Stimulated activated CD4-positive, alpha-beta T cell treated with anti-CD3 and anti-CD28 coated beads, TNF-alpha, amount 100 ng/mL, for 24 hours (primary cell): ENCODE data around the gene FES.
A peak's percentile ranks its signal among the peaks of the same experiment; 100 is the strongest.

Experiments used
- DNase-seq, 3 experiments: peaks; one replicate each; pipeline ENCODE4 v3.0.0-alpha.2; 2020; ENCODE audit warnings: low read depth in 3 of 3

FES gene

DNA sequence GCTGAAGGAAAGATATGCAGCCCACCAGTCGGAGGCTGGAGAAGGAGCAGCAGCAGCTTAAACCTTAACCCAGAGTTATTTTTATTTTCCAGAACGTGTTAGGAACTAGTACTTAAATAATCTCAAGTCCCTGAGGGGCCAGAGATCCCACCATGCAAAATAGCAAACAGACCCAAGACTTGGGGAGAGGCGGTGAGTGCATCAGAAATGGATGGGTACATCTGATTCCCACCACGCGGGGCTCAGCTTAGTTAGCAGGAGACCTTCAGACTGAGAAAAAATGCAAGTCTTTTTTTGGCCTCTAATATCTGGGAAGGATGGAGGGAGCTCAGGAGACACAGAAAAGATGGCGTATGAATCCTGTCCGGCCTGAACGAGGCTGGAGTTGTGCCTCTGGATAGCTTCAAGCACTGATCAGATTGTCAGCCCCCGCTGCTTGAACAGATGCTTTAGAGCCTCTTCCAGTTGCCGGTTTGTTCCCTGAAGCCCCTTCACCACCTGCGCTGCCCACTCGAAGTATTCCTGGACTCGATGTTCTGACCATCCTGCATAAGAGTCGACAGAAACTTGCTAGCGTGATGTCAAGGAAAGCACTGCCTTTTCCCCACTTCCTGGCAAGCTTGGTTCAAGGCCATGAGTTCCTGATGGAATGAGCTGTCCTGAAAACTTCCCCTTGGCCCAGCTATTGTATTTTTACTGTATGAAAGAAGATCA lies 46.7 kb downstream of the FES start:
- no peak for DNase-seq

DNA sequence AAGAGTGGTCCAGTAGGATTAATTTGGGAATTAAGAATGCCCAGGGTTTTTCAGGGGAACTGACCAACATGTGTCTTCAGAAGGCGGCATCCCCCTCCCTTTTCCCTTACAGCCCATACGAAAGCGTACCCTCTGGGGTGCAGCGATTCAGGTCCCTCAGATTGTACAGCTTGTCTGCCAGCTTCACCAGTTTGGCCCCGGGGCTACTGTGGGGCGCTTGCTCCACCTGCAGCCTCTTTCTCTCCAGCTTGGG lies 47.2 kb downstream of the FES start:
- no peak for DNase-seq

DNA sequence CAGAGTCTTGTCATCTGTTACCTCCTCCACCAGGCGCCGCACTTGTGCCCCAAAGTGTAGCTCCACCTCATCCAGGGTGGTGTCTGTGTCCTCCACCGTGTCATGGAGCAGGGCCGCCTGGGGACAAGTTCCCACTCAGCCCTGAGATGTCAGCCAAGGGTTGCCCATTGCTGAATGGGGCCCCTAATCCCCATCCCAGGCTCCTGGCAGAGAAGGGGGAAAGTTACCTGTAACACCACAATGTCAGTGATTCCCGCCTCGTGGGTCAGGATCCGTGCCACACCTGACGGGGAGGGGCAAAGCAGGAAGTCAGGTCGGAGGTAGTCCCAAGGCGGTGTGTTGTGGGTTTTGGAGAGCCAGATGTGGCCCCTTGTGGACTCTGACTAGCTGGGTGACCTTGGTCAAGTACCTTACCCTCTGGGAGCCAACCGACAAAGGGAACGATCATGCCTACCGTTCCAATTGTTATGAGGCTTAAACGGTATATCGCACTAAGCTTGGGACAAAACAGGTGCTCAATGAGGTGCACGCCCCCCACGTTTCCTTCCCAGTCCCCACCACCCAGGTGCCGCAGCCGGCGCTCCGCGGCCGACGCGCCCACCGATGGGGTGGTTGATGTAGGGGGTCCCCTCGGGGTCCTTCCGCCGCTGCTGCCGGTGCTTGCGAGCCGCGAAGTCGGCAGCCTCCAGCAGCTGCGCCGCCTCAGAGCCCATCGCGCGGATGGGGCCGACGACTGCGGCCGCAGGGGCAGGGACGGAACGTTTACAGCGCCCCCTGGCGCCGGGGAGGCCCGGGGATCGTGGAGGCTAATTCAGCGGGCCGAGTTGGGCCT lies 47.7 kb downstream of the FES start, which contains the start of gene HDDC3:
TSS of gene HDDC3 (minus strand) at position 722 of the 832 bp plus-strand sequence. CDS start at position 713, 9 bp downstream.
- DNase-seq: peak; percentile 85 to 90 (median 87)

DNA sequence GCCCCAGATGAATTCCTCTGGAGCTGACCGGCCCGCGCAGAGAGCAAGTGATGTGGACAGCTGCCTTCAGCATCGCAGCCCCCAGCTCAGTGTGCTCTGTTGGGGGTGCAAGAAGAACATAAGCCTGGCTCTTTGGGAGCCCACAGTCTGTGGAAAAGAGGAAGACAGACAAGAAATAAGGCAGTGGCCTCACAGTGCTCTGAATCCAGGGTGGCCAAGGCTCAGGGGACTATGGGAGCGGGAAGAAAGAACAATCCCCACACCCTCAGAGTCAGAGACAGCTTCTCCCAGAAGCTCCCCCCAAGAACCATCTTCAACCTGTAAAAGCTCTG lies 48.3 kb downstream of the FES start:
- DNase-seq: no peak

DNA sequence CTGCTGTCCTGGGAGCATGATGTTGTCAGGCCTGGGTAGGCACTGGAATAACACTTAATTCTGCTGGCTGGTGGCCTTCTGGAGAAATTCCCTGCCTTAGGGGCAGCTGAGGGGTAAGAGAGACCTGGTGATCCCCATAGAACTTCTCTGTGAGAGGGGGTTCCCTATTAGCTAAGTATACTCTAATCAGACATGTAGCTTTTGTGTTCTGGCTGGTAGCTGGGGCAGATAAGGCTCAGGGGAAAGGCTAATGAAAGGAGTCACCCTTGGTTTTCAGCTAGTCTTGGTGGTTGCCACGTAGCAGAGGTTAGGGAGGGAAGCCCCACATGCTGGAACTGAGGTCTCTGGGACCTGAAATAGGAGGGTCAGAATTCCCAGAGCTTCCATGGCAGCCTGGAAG lies 49.0 kb downstream of the FES start:
- no peak for DNase-seq

DNA sequence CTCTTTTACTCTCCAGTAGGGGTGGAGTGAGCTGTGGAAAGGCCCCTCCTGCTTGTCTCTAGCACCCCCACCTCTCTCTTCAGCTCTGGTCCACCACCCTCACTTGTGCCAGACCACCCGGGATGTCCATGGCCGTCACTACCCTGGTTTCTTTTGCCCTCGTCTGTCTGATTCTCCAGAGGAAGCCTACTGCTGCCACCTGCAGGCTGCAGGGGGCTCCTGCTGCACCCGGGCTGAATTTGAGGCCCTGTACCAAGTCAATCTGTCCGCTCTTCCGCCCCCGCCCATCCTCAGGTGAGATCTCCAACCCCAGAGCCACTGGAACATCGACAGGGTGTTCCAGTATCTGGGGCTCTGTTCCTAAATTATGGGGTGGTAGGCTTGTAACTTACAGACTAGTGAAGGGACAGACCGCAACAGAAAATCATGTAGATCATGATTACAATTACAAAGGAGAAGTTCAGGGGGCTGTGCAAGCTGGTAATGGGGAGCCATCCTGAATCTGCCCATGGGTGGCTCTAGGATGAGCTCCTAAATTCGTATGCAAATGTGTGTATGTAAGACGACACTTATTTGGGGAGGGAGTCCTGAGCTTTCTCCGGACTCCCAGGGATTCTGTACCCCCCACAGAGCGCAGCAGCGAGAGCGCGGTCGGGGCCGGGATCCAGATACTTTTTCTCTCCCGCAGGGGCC lies 50.1 kb downstream of the FES start:
- peak; percentile 61 to 89 (median 68) for DNase-seq

DNA sequence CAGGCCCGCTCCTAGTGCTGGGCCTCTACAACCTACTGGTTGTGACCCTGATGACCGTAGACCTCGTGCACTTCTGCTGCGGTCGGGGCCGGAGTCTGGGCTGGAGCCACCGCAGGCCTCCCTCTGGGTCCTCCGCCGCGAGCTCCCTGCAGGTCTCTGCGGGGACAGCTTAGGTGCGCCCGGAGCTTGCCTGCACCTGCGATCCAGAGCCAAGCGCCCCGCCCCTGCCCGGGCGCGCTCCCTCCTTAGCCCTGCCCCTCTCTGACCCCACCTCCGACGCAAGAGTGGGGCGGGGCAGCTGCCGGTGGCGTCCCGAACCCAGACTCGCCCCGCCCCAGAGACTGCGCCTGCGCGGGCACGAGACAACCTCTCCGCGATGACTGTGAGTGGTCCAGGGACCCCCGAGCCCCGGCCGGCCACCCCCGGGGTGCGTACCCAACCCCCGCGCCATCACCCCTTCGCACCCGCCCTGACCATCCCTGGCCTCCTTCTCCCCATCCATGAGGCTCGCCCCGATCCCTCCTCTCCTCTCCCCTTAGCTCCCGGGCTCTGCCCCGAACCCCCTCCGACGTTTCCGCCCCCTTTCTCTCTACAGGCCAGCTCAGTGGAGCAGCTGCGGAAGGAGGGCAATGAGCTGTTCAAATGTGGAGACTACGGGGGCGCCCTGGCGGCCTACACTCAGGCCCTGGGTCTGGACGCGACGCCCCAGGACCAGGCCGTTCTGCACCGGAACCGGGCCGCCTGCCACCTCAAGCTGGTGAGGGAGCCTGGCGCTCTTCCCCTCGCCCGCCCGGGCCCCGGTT lies 50.8 kb downstream of the FES start, which contains the start of gene UNC45A:
TSS of gene UNC45A (plus strand) at position 337 of the 803 bp plus-strand sequence. CDS start at position 377, 40 bp downstream.
- DNase-seq: peak; percentile 87 to 96 (median 92)

DNA sequence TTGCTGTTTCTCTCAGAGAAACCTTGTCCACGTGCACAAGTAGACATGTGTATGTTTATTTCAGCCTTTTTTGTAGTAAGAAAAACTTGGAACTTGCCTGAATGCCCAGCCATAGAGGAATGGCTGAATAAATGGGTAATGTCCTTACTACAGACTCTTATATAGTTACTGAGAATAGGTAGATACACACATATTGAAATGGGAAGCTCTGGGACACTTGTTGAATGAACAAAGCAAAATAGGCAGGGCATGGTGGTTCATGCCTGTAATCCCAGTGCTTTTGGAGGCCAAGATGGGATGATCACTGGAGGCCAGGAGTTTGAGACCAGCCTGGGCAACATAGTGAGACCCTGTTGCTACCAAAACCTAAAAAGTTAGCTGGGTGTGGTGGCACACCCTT lies 52.5 kb downstream of the FES start:
- DNase-seq: no peak

DNA sequence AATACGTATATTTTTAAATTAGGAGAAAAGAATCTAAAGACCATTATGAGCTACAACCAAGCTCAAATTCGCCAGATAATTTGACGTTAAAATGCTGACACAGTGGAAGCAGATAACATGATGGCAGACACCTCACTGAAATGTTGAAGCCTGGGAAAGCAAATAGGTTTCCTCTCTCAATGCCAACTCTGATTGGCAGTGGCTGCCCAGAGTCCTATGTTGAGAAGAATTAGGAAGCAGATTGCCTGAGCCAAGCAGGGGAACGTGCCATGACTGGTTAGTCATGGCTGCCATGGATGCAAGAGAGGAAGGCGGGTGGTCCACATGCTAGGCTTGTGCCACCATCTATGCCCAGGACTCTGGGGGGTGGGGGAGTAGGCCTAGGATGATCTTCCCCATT lies 54.0 kb downstream of the FES start:
- DNase-seq: no peak

DNA sequence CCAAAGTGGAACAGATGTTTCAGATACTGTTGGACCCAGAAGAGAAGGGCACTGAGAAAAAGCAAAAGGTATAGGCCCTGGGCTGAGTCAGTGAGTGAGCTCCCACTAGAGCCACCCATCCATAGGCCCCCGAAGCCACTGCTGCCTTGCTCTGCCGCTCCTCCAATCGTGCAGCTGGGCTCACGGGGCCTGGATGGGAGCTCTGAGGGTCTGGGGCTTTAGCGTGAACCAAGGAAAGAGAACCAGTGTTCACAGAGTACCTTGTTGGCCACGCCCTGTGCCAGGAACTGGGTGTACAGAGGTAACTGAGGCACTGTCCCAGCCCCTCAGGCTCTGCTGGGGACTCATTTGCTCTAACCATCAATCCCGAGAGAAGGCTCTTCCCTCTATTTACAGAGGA lies 55.5 kb downstream of the FES start:
- no peak for DNase-seq

DNA sequence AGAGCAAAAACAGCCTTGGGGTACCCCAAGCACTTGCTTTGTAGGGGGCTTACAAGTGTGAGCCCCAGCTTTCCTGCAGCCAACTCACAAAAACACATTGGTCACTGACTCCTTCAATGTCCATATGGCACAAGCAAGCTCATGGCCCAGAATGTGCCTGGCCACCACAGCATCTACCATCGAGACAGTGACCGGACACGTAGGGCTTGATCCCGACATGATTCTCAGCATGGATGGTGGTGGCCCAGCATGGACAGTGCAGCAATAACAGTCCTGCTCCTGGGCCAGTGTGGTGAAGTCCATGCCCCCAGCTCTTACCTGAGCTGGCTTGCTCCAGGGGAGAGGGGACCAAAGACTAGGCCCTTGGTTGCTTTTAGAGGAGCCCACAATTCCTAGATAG lies 56.7 kb downstream of the FES start:
- no peak for DNase-seq

DNA sequence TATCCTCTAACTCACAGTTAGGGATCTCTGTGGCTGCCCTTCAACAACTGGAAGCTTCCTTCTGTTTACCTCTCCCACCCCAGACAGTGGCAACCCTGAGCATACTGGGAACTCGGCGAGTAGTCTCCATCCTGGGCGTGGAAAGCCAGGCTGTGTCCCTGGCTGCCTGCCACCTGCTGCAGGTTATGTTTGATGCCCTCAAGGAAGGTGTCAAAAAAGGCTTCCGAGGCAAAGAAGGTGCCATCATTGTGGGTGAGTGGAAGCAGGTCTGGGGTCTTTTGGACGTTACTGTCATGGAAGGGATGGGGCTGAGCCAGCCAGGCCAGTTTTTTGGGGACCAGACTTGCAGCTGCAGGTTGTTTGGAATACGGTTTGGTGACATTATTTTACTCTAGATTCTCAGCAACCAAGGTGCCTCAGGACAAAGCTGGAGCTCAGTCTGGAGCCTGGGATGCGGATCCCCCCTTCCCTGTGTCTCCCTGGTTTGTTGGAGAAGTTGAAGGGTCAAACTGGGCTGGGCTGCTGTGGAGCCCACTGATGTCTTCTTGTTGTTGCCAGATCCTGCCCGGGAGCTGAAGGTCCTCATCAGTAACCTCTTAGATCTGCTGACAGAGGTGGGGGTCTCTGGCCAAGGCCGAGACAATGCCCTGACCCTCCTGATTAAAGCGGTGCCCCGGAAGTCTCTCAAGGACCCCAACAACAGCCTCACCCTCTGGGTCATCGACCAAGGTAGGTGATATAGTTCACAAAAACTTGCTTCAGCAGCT lies 58.2 kb downstream of the FES start:
- DNase-seq: no peak

DNA sequence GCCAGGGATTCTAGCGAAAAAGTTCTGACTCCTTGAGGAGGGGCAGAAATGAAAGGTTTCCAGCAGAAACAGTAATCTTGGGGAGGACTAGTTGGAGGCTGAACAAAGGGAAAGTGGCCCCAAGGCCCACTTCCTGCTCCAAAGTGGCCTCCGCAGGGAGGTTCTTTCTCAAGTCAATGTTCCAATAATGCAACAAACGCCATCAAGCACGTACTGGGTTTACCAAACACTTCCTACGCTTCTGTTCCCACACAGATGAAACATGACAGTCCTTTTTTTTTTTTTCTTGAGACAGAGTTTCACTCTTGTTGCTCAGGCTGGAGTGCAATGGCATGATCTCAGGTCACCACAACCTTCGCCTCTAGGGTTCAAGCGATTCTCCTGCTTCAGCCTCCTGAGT lies 60.8 kb downstream of the FES start:
- no peak for DNase-seq
